Posterior vena cava (tissue), 2 donors: ENCODE results near the gene CREG2. TPM values are rescaled to one million over a fixed set of nuclear protein-coding genes. Genes with fewer than 3 reads are reported as not detected.
"Not testable (repeated sequence)": the region's sequence is repeated elsewhere in the genome, so short reads cannot be mapped to it uniquely, and the experiment has no call there.

ENCODE experiments used
- DNase-seq: peaks from one replicate; pipeline ENCODE4 v3.0.0-alpha.2; 2020; ENCODE audit warnings: low spot score
- intact Hi-C, 2 donors: fragments of 100-400 bp; cut with DNase I; formaldehyde crosslinking; loops; one replicate each; pipeline versions ENCODE4 v1.14.1 to v1.14.2; 2022 to 2023
- total RNA-seq, 2 donors: library from RNA; stranded (reverse); fragmentation: NEBNext Ultra II Directional; extraction: Animal tissue kit (Norgen Biotek cat#: 25700); gene quantifications; one replicate each; pipeline ENCODE4 v1.2.1, GENCODE V29; 2021
- donor health status: DM: yes; HTN: yes; CAD: no.
- donor health status: DM: yes; HTN: yes; CAD: no.

The CREG2 gene
- total RNA-seq, 2 donors from 2014 or later, result not detected

GRCh38 chr2:101355401-101356054 lies 31.8 kb downstream of the CREG2 start:
- intact Hi-C loops, result no loop called here
- no peak for DNase-seq

GRCh38 chr2:101354420-101355311 lies 32.6 kb downstream of the CREG2 start:
- DNase-seq, result no peak
- intact Hi-C loops, result no loop called here

DNA sequence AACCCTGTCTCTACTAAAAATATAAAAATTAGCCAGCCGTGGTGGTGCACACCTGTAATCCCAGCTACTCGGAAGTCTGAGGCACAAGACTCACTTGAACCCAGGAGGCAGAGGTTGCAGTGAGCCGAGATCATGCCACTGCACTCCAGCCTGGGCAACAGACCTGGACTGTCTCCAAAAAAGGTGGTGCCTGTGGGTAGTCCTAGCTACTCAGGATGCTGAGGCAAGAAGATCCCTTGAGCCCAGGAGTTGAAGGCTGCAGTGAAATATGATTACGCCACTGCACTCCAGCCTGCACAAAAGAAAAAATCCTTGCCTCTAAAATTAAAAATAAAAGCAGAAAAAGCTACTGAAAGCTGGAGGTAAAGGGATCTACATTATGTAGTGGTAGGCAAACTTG lies 34.7 kb downstream of the CREG2 start:
- DNase-seq, intact Hi-C loops: not testable (repeated sequence)

- intact Hi-C loops, result no loop called here
- no peak for DNase-seq
Measured at GRCh38 chr2:101351207-101351606, 36.1 kb downstream of the CREG2 start.

- no peak for DNase-seq
- intact Hi-C loops, result loop anchor here in 1 of 2 donors (10.0 kb wide), 1 partner anchor 485 kb away; no protein-coding TSS in a partner anchor
Measured at GRCh38 chr2:101349893-101350662, 37.2 kb downstream of the CREG2 start.

- intact Hi-C loops, result loop anchor here in 1 of 2 donors (10.0 kb wide), 1 partner anchor 486 kb away; no protein-coding TSS in a partner anchor
- no peak for DNase-seq
Measured at GRCh38 chr2:101348883-101349282, 38.4 kb downstream of the CREG2 start.

- intact Hi-C loops, result loop anchor here in 1 of 2 donors (10.0 kb wide), 1 partner anchor 488 kb away; no protein-coding TSS in a partner anchor
- no peak for DNase-seq
Measured at GRCh38 chr2:101346909-101347308, 40.4 kb downstream of the CREG2 start.

- DNase-seq, result no peak
- intact Hi-C loops, result loop anchor here in 1 of 2 donors (10.0 kb wide), 1 partner anchor 491 kb away; no protein-coding TSS in a partner anchor
Measured at GRCh38 chr2:101344137-101344536, 43.2 kb downstream of the CREG2 start.

DNA sequence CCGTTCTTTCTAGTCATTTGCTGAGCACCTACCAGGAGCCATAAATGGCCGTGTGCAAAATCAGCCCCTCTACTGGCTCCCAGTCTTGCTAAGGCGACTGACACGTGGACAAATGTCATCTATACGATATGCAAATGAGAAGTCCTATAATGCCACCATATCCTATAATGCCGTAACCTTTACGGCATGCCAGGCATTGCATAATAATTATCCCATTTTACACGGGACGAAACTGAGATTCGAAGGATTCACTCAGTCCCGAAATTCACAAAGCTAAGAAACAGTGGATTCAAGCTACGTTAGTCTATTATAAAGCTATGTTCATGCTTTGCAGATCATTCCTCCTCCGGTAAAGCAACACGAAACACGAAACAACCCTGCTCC lies 44.7 kb downstream of the CREG2 start:
- intact Hi-C loops, result loop anchor here in 1 of 2 donors (10.0 kb wide), 1 partner anchor 492 kb away; no protein-coding TSS in a partner anchor
- no peak for DNase-seq

- intact Hi-C loops, result loop anchor here in 1 of 2 donors (10.0 kb wide), 1 partner anchor 493 kb away; no protein-coding TSS in a partner anchor
Measured at GRCh38 chr2:101341901-101342624, 45.2 kb downstream of the CREG2 start.

DNA sequence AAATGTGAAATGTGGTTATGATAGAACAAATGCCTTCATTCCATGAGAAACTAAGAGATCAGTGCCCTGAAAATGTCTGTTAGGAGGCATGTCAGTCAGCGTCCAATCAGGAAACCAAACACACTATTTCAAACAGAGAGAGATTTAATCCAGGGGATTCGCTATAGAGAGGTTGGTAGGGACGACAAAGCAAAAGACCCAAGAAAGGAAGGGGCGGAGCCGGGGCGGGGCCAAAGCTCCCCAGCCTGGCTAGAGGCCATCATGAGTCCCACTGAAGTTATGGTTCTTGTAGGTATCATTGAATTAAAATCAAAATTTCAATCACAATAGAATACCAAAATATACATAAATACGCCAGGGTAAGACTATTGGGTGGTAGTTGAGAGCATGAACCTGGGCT lies 45.9 kb downstream of the CREG2 start:
- no peak for DNase-seq
- intact Hi-C loops, result loop anchor here in 1 of 2 donors (10.0 kb wide), 1 partner anchor 493 kb away; no protein-coding TSS in a partner anchor

More at GRCh38 chr2:101341901-101342624, 45.2 kb downstream of the CREG2 start:
- peak; percentile 93 for DNase-seq

GRCh38 chr2:101340141-101340551 lies 47.2 kb downstream of the CREG2 start:
- intact Hi-C loops, result loop anchor here in 1 of 2 donors (10.0 kb wide), 1 partner anchor 495 kb away; no protein-coding TSS in a partner anchor
- DNase-seq, result no peak

DNA sequence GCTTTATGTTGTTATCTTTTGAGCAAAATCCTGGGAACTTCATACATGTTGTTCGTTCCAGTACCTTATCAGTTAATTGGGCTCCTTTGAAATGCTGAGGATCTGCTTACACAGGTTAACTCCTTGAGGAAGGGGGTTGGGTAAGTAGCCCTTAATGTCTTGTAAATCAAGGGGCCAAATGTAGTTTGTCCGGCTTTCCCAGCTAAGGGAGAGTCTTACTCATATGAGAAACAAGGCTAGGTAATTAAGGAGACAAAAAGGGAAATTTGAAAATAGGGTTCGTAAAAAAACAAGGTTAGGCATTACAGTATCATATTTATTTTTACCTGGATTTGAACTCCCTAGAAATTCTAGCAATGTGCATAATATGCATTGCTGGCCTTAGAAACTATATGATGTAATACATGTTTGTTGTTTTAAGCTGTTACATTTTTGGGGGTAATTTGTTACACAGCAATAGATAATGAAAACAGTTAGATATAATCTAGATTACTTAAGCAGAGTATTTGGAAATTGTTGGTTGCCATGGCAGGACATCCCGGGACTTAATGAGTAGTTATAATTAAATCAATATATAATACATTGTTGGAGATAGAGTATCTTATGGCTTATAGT lies 47.9 kb downstream of the CREG2 start:
- intact Hi-C loops, result no loop called here
- no peak for DNase-seq

DNA sequence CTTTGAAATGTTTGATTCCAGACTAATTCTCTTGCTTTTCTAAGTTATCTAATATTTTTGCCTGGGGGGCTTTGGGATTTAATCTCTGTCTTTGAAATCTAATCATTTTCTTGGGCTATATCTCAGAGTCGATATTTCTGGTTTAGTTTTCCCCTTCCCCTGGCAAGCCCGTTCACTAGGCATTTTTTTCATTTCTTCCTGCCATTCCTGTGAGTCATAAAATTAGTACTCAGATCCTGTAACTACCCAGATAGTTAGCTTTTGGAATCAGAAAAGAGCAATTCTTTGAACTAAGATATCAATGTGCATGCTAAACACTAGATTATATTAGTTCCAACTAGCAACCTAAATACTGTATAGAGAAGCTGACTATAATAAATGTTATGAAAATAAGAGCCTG lies 49.4 kb downstream of the CREG2 start:
- intact Hi-C loops, result no loop called here
- DNase-seq, result no peak

GRCh38 chr2:101332885-101333766 lies 54.2 kb downstream of the CREG2 start:
- DNase-seq, result no peak
- intact Hi-C loops, result no loop called here

GRCh38 chr2:101331202-101331601 lies 56.1 kb downstream of the CREG2 start:
- intact Hi-C loops, result no loop called here

DNA sequence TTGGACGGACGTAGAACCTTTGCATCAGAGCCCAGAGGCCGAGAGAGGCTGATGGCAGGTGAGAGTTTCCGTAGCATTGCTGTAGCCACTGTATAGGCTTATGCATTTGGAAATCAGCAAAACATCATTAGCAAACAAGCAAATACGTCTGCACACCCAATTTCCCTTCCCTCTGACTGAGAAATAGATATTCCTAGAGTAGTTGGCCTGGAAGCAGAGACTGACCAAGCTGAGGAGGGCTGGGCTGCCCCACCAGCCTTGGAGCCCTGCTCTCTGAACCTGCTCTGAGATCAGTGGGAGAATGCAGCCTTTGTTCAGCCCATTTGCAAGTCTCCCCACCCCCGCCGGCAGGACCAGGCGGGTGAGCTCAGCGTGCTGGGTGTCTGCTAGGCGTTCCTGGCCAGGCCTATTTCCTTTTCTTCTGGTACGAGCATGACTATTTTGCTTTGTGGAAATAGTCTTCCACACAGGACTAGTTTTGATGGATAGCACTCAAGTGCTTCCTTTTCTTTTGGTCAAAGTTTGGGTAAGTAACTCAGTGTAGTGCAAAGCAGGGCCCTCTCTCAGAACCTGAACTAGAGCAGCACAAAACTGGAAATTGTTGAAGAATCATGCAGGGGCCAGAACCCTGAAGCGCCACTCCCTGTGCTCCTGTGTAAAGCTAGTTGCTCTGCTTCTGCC lies 56.9 kb downstream of the CREG2 start:
- DNase-seq, result no peak
- intact Hi-C loops, result no loop called here

More at GRCh38 chr2:101331202-101331601, 56.1 kb downstream of the CREG2 start:
- no peak for DNase-seq
